Left ventricle myocardium inferior (tissue), 1 donor: Measurements from ENCODE around the gene CHRM3. TPM values are rescaled to one million over a fixed set of nuclear protein-coding genes. Genes with fewer than 3 reads are reported as not detected.

Experiments used
- DNase-seq: peaks from one replicate; pipeline ENCODE4 v3.0.0-alpha.2; 2020
- H3K27ac ChIP-seq: fragments of 200-600 bp; replicated peaks from 2 replicates; pipeline ENCODE4 v1.8.0; 2021
- H3K27me3 ChIP-seq: fragments of 200-600 bp; 2 replicates; pipeline ENCODE4 v1.8.0; 2021; ENCODE audit warnings: low read depth
- H3K36me3 ChIP-seq: fragments of 200-600 bp; 2 replicates; pipeline ENCODE4 v1.8.0; 2021
- H3K4me1 ChIP-seq: fragments of 200-600 bp; 2 replicates; pipeline ENCODE4 v1.8.0; 2021
- H3K4me3 ChIP-seq: fragments of 200-600 bp; 2 replicates; pipeline ENCODE4 v1.8.0; 2021; ENCODE audit warnings: mild to moderate bottlenecking, moderate library complexity
- H3K9me3 ChIP-seq: fragments of 200-600 bp; replicated peaks from 2 replicates; pipeline ENCODE4 v1.8.0; 2021
- intact Hi-C: fragments of 100-400 bp; cut with micrococcal nuclease; formaldehyde crosslinking; loops from one replicate; pipeline ENCODE4 v1.11.0; 2022
- total RNA-seq: library from RNA; stranded (reverse); fragmentation: NEBNext Ultra II Directional; extraction: Animal tissue kit (Norgen Biotek cat#: 25700); gene quantifications from one replicate; pipeline ENCODE4 v1.2.1, GENCODE V29; 2021
- TF ChIP-seq, protein P1 (sequence below): fragments of 200-600 bp; IDR thresholded peaks from 2 replicates; pipeline ENCODE4 v1.8.0; 2021; ENCODE audit warnings: antibody characterized with exemption, mild to moderate bottlenecking, borderline replicate concordance
- donor health status: DM: no; HTN: yes; CAD: no; lungs with severe emphysema.

CHRM3 gene
- total RNA-seq, 1 donor from 2014 or later: 0.36 TPM

DNA sequence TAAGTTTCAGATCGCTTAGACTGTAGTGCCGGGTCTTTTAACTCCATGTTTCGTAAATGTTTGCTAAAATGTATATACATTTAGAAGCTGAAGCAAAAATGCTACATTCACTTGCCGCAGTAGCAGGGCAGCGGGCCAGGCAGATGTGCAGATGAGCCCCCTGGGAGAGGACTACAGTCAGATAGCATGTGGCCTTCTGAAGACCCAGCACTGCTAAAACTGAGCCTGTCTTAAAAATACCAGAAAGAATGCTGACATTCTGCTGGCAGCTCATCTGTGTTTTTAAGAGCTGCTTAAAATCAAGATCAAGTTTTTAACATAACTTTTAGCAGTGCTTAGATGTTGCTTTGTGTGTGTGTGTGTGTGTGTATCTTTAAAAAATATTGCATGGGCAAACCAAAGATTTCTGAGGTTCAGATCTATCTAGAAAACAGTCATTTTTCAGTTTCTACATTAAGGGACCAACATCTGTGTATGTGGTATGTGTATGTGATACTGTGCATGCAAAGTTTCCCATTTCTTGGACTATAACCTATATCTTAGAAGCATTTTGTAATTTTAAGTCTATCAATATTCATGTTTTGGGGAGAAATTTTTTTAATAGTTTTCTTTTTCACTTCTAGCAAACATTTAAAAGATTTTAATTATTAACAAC, 31.7 kb downstream of the CHRM3 start:
- peaks cover 4% of the 10 kb centered on the region for H3K27me3 ChIP-seq

DNA sequence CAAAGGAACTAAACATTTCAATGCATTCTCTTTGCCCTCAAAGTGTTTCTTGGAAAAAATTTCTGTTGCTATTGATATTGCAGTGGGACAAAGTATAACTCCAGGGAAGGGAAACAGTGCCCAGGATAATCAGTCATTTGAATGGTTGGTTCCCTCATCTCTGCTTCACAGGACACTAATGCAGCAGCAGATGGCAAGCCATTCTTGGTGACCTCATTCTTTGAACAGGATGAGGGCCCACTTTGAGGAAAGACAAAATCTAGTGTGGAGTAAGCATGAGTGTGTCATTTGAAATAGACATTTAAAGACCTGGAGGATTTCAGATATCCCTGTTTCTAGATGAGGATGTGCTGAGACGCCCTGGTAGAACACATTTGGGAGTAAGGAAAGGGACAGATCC, 32.3 kb downstream of the CHRM3 start:
- Histone ChIP-seq H3K4me3 (no peak overlapping the region), H3K27ac (no peak overlapping the region), H3K27me3 (peaks cover 6% of the 10 kb centered on the region), H3K4me1 (no peaks in the 10 kb centered on the region), H3K9me3 (no peaks in the 10 kb centered on the region), H3K36me3 (no peaks in the 10 kb centered on the region)
- TF ChIP-seq, protein P1, sequence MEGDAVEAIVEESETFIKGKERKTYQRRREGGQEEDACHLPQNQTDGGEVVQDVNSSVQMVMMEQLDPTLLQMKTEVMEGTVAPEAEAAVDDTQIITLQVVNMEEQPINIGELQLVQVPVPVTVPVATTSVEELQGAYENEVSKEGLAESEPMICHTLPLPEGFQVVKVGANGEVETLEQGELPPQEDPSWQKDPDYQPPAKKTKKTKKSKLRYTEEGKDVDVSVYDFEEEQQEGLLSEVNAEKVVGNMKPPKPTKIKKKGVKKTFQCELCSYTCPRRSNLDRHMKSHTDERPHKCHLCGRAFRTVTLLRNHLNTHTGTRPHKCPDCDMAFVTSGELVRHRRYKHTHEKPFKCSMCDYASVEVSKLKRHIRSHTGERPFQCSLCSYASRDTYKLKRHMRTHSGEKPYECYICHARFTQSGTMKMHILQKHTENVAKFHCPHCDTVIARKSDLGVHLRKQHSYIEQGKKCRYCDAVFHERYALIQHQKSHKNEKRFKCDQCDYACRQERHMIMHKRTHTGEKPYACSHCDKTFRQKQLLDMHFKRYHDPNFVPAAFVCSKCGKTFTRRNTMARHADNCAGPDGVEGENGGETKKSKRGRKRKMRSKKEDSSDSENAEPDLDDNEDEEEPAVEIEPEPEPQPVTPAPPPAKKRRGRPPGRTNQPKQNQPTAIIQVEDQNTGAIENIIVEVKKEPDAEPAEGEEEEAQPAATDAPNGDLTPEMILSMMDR: no peak
- intact Hi-C loops: no loop called here
- DNase-seq: no peak

More for the DNA sequence above, 31.7 kb downstream of the CHRM3 start:
- Histone ChIP-seq H3K36me3 (no peaks in the 10 kb centered on the region), H3K4me3 (no peak overlapping the region), H3K9me3 (no peaks in the 10 kb centered on the region), H3K27ac (no peak overlapping the region), H3K4me1 (no peaks in the 10 kb centered on the region)
- intact Hi-C loops: no loop called here
- no peak for DNase-seq
- TF ChIP-seq, protein P1: no peak

DNA sequence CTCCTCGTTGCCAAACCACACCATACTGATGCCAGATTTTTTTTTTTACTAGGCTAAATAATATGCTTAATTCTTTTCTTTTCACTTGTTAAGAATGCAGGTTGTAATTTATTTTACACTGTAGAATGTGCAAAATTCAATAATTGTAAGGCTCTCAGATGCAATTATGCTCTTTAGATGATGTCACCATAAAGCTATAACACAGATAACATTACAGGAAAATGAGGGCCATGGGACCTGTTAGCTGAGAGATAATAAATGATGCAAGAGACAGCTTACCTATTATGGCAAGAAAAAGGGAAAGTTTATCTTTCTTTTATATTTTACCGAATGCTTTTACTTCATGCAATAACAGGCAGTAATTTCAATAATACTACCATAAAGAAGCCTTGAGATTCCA, 35.4 kb downstream of the CHRM3 start:
- no peak for DNase-seq
- no peak overlapping the region for H3K27ac ChIP-seq

DNA sequence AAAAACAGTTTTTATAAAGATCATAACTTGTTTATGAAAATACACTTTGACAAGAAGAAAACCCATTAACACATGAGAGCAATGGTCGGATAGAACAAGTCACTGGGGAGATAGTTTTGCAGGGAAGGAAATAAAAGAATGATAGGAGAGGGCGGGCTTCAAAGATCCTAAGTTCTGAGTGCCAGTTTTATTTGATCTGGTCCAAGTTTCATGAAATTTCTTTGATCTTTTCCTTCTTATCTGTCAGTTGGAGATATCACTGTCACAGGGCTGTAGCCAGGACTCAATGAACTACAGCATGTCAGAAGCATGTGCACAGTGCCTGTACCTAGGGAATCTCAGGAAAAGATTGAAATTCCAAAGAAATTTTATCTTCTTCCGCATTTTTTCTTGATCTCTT, 36.5 kb downstream of the CHRM3 start:
- Histone ChIP-seq H3K27me3 (peaks cover 6% of the 10 kb centered on the region), H3K27ac (no peak overlapping the region), H3K4me3 (no peak overlapping the region), H3K4me1 (no peaks in the 10 kb centered on the region), H3K9me3 (peaks cover 3% of the 10 kb centered on the region), H3K36me3 (no peaks in the 10 kb centered on the region)
- intact Hi-C loops: loop anchor here (10.0 kb wide), 1 partner anchor 62 kb away; no protein-coding TSS in a partner anchor
- DNase-seq: no peak
- TF ChIP-seq, protein P1: no peak

More for the DNA sequence above, 35.4 kb downstream of the CHRM3 start:
- peaks cover 6% of the 10 kb centered on the region for H3K27me3 ChIP-seq
- no peaks in the 10 kb centered on the region for H3K4me1 ChIP-seq
- no peaks in the 10 kb centered on the region for H3K36me3 ChIP-seq
- no peak overlapping the region for H3K4me3 ChIP-seq
- H3K9me3 ChIP-seq: peaks cover 3% of the 10 kb centered on the region
- intact Hi-C loops: loop anchor here (10.0 kb wide), 1 partner anchor 63 kb away; no protein-coding TSS in a partner anchor
- TF ChIP-seq, protein P1: no peak

DNA sequence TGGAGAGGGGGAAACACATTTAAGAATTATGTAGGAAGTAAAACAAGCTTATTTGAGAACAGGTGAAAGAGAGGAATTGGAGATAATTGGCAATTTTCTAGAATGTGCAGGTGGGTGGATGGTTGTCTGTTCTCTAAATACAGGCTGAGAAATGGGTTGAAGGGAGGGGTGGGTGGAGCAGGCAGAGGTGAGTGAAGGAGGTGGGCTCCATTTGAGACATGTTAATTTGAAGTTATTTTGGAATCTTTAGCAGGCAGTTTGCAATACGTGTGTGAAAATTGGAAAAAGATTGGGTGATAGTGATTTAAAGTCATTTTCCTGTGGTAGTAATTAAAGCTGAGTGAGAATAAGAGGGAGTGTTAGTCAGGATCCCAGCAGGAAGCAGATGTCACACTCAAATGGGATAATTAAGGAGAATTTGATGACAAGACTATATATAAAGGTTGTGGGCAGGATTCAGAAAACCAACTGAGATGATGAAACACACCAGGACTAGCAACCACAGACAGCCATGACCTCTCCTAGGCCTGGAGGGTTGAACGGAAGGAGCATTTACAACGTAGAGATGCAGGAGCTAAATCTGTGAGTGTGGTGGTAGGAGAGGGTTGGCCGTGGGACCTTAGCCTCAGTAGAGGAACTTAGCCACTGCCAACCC, 40.6 kb downstream of the CHRM3 start:
- Histone ChIP-seq H3K36me3 (no peaks in the 10 kb centered on the region), H3K27me3 (peaks cover 6% of the 10 kb centered on the region), H3K4me1 (no peaks in the 10 kb centered on the region), H3K9me3 (peaks cover 3% of the 10 kb centered on the region), H3K27ac (no peak overlapping the region), H3K4me3 (no peak overlapping the region)
- TF ChIP-seq, protein P1: no peak
- intact Hi-C loops: loop anchor here (10.0 kb wide), 1 partner anchor 58 kb away; no protein-coding TSS in a partner anchor
- DNase-seq: no peak
